Mucosa of gallbladder (tissue), 1 donor: ENCODE data around the gene EMP1. TPM values are rescaled to one million over a fixed set of nuclear protein-coding genes. Genes with fewer than 3 reads are reported as not detected.
A peak's percentile ranks its signal among the peaks of the same experiment; 100 is the strongest.

ENCODE experiments used
- DNase-seq: peaks from one replicate; pipeline ENCODE4 v3.0.0-alpha.2; 2020; ENCODE audit warnings: low spot score
- total RNA-seq: library from RNA; stranded (reverse); gene quantifications from one replicate; pipeline ENCODE4 v1.2.1, GENCODE V29; 2021
- donor health status: DM: no; HTN: no; CAD: no.

Gene EMP1
- 66.0 TPM for total RNA-seq

GRCh38 chr12:13196130-13196921 lies at the start of gene EMP1:
EMP1 (plus strand) TSS chr12:13196726; CDS start chr12:13211511, 14,785 bp downstream.
- DNase-seq: peak; percentile 93

- no peak for DNase-seq
Observed at GRCh38 chr12:13147688-13148484, 48.6 kb upstream of the EMP1 start.

GRCh38 chr12:13148485-13148847 lies 48.1 kb upstream of the EMP1 start:
- no peak for DNase-seq

- DNase-seq: no peak
Observed at GRCh38 chr12:13149411-13149810, 47.1 kb upstream of the EMP1 start.

GRCh38 chr12:13152281-13152680 lies 44.2 kb upstream of the EMP1 start:
- DNase-seq: no peak

GRCh38 chr12:13152756-13153155 lies 43.8 kb upstream of the EMP1 start:
- DNase-seq: no peak

- DNase-seq: no peak
Observed at GRCh38 chr12:13153180-13153579, 43.3 kb upstream of the EMP1 start.

GRCh38 chr12:13154027-13154538 lies 42.4 kb upstream of the EMP1 start:
- no peak for DNase-seq

GRCh38 chr12:13154831-13155230 lies 41.7 kb upstream of the EMP1 start:
- no peak for DNase-seq

GRCh38 chr12:13156277-13156676 lies 40.2 kb upstream of the EMP1 start:
- no peak for DNase-seq

- DNase-seq: no peak
Observed at GRCh38 chr12:13161172-13161571, 35.4 kb upstream of the EMP1 start.

- no peak for DNase-seq
Observed at GRCh38 chr12:13162904-13163303, 33.6 kb upstream of the EMP1 start.

- DNase-seq: no peak
Observed at GRCh38 chr12:13163868-13164635, 32.5 kb upstream of the EMP1 start.

GRCh38 chr12:13164921-13165616 lies 31.5 kb upstream of the EMP1 start:
- DNase-seq: no peak

GRCh38 chr12:13165617-13166041 lies 30.9 kb upstream of the EMP1 start:
- DNase-seq: peak; percentile 75

- DNase-seq: no peak
Observed at GRCh38 chr12:13167226-13167625, 29.3 kb upstream of the EMP1 start.

- DNase-seq: no peak
Observed at GRCh38 chr12:13167906-13168305, 28.6 kb upstream of the EMP1 start.

- DNase-seq: no peak
Observed at GRCh38 chr12:13169272-13169671, 27.3 kb upstream of the EMP1 start.

GRCh38 chr12:13170892-13171490 lies 25.5 kb upstream of the EMP1 start:
- no peak for DNase-seq

- DNase-seq: no peak
Observed at GRCh38 chr12:13171921-13172859, 24.3 kb upstream of the EMP1 start.
